ENCODE measurements around the gene SYNGAP1. TPM values are rescaled to one million over a fixed set of nuclear protein-coding genes. Genes with fewer than 3 reads are reported as not detected.
A peak's percentile ranks its signal among the peaks of the same experiment; 100 is the strongest.
"Not testable (repeated sequence)": the region's sequence is repeated elsewhere in the genome, so short reads cannot be mapped to it uniquely, and the experiment has no call there.

Gene SYNGAP1
- total and polyA plus RNA-seq, 7 experiments from 2014 or later = 0.48 to 94.1 (median 54.2) TPM

DNA sequence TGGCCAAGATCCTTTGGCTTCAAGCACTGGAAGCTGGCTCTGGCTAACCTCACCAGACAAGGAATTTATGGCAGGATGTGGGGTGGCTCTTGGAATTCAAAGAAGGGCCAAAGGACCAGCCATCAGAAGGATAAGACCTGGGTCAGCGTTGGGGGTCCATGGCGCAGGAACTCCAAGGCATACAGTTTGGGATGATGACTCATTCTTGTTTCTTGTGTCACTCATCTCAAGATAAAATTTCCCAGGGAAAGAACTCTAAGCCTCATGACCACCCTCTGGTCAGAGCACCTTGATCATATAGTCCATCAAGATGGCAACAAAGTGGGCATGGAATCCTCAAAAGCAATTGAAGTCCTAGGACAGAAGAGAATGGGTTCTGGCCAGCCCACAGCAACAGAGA, 39.4 kb downstream of the SYNGAP1 start:
- peaks cover 9 to 34% (median 17%) of the 10 kb centered on the region in 7 donors for H3K4me1 Mint-ChIP-seq
- peaks cover 0 to 11% (median 0%) of the 10 kb centered on the region in 5 donors for H3K27me3 Mint-ChIP-seq
- H3K27ac Mint-ChIP-seq = no peak overlapping the region
- peaks cover 0 to 1% (median 0%) of the 10 kb centered on the region in 11 donors for H3K9me3 Mint-ChIP-seq
- no peak overlapping the region for H3K4me3 ChIP-seq (ENCODE audit: low read length)
- DNase-seq = no peak
- H3K36me3 Mint-ChIP-seq = peaks cover 0 to 23% (median 7%) of the 10 kb centered on the region in 5 donors
- no peak overlapping the region for H3K4me3 Mint-ChIP-seq
- H3K27ac ChIP-seq (ENCODE audit: low read depth, low read length) = no peak overlapping the region
- no peaks in the 10 kb centered on the region for H3K27me3 ChIP-seq (ENCODE audit: control insufficient read depth in 2 of 2, insufficient read depth in 2 of 2, low read length in 2 of 2)
- POLR2A ChIA-PET = no interaction called here
- intact Hi-C loops (cut with micrococcal nuclease) = no loop called here
- H3K4me1 ChIP-seq (ENCODE audit: control insufficient read depth in 2 of 2, insufficient read depth in 2 of 2, low read length in 2 of 2) = peaks cover 10 to 12% of the 10 kb centered on the region in 2 donors
- peaks cover 0 to 19% (median 0%) of the 10 kb centered on the region in 3 experiments for H3K36me3 ChIP-seq (ENCODE audit: control insufficient read depth in 2 of 3, insufficient read depth in 3 of 3, low read length in 3 of 3)
- H3K9me3 ChIP-seq (ENCODE audit: control insufficient read depth in 2 of 3, low read length in 3 of 3) = no peaks in the 10 kb centered on the region
- CTCF ChIA-PET = no interaction called here
- no peak for ATAC-seq

- no peak for DNase-seq
- no peak for ATAC-seq
- peaks cover 0 to 15% (median 0%) of the 10 kb centered on the region in 5 donors for H3K27me3 Mint-ChIP-seq
- Histone ChIP-seq H3K36me3 (ENCODE audit: control insufficient read depth in 2 of 3, insufficient read depth in 3 of 3, low read length in 3 of 3) (no peaks in the 10 kb centered on the region), H3K4me3 (ENCODE audit: low read length) (no peak overlapping the region), H3K27me3 (ENCODE audit: control insufficient read depth in 2 of 2, insufficient read depth in 2 of 2, low read length in 2 of 2) (no peaks in the 10 kb centered on the region), H3K9me3 (ENCODE audit: control insufficient read depth in 2 of 3, low read length in 3 of 3) (no peaks in the 10 kb centered on the region), H3K4me1 (ENCODE audit: control insufficient read depth in 2 of 2, insufficient read depth in 2 of 2, low read length in 2 of 2) (no peaks in the 10 kb centered on the region), H3K27ac (ENCODE audit: low read depth, low read length) (no peak overlapping the region)
- H3K36me3 Mint-ChIP-seq = no peaks in the 10 kb centered on the region
- ChIA-PET CTCF (no interaction called here), POLR2A (no interaction called here)
- intact Hi-C loops (cut with micrococcal nuclease) = no loop called here
- peaks cover 0 to 3% (median 0%) of the 10 kb centered on the region in 11 donors for H3K9me3 Mint-ChIP-seq
- peaks cover 0 to 4% (median 0%) of the 10 kb centered on the region in 7 donors for H3K4me1 Mint-ChIP-seq
- H3K4me3 Mint-ChIP-seq = no peak overlapping the region
- H3K27ac Mint-ChIP-seq = no peak overlapping the region
Measured at GRCh38 chr6:33466075-33466735, 46.3 kb downstream of the SYNGAP1 start.

GRCh38 chr6:33467091-33467490, 47.2 kb downstream of the SYNGAP1 start:
- Mint-ChIP-seq H3K36me3 (no peaks in the 10 kb centered on the region), H3K4me1 (peaks cover 0 to 4% (median 0%) of the 10 kb centered on the region in 7 donors), H3K9me3 (peaks cover 0 to 3% (median 0%) of the 10 kb centered on the region in 11 donors), H3K27me3 (peaks cover 0 to 12% (median 0%) of the 10 kb centered on the region in 5 donors), H3K4me3 (no peak overlapping the region), H3K27ac (no peak overlapping the region)
- no peak overlapping the region for H3K4me3 ChIP-seq (ENCODE audit: low read length)
- ChIA-PET POLR2A (interaction anchor here (1.2 kb wide), 1 partner anchor 13 kb away, joined by 3 read pairs; the partner anchor contains the start of gene ZBTB9), CTCF (no interaction called here)
- no peaks in the 10 kb centered on the region for H3K9me3 ChIP-seq (ENCODE audit: control insufficient read depth in 2 of 3, low read length in 3 of 3)
- DNase-seq (no peak), ATAC-seq (no peak)
- H3K27ac ChIP-seq (ENCODE audit: low read depth, low read length) = no peak overlapping the region
- intact Hi-C loops (cut with micrococcal nuclease) = no loop called here
- no peaks in the 10 kb centered on the region for H3K36me3 ChIP-seq (ENCODE audit: control insufficient read depth in 2 of 3, insufficient read depth in 3 of 3, low read length in 3 of 3)
- no peaks in the 10 kb centered on the region for H3K4me1 ChIP-seq (ENCODE audit: control insufficient read depth in 2 of 2, insufficient read depth in 2 of 2, low read length in 2 of 2)
- H3K27me3 ChIP-seq (ENCODE audit: control insufficient read depth in 2 of 2, insufficient read depth in 2 of 2, low read length in 2 of 2) = no peaks in the 10 kb centered on the region

GRCh38 chr6:33469661-33470060, 49.8 kb downstream of the SYNGAP1 start:
- DNase-seq (no peak), ATAC-seq (no peak)
- Mint-ChIP-seq H3K4me1 (peaks cover 0 to 4% (median 0%) of the 10 kb centered on the region in 7 donors), H3K27me3 (peaks cover 0 to 3% (median 0%) of the 10 kb centered on the region in 5 donors), H3K9me3 (peaks cover 0 to 3% (median 0%) of the 10 kb centered on the region in 11 donors), H3K4me3 (no peak overlapping the region), H3K36me3 (no peaks in the 10 kb centered on the region), H3K27ac (no peak overlapping the region)
- POLR2A ChIA-PET = interaction anchor here (1.5 kb wide), 1 partner anchor 15 kb away, joined by 3 read pairs; the partner anchor contains the start of gene ZBTB9
- H3K27me3 ChIP-seq (ENCODE audit: control insufficient read depth in 2 of 2, insufficient read depth in 2 of 2, low read length in 2 of 2) = no peaks in the 10 kb centered on the region
- intact Hi-C loops (cut with micrococcal nuclease) = no loop called here
- H3K27ac ChIP-seq (ENCODE audit: low read depth, low read length) = no peak overlapping the region
- H3K36me3 ChIP-seq (ENCODE audit: control insufficient read depth in 2 of 3, insufficient read depth in 3 of 3, low read length in 3 of 3) = no peaks in the 10 kb centered on the region
- no peaks in the 10 kb centered on the region for H3K9me3 ChIP-seq (ENCODE audit: control insufficient read depth in 2 of 3, low read length in 3 of 3)
- no peaks in the 10 kb centered on the region for H3K4me1 ChIP-seq (ENCODE audit: control insufficient read depth in 2 of 2, insufficient read depth in 2 of 2, low read length in 2 of 2)
- CTCF ChIA-PET = no interaction called here
- H3K4me3 ChIP-seq (ENCODE audit: low read length) = no peak overlapping the region

DNA sequence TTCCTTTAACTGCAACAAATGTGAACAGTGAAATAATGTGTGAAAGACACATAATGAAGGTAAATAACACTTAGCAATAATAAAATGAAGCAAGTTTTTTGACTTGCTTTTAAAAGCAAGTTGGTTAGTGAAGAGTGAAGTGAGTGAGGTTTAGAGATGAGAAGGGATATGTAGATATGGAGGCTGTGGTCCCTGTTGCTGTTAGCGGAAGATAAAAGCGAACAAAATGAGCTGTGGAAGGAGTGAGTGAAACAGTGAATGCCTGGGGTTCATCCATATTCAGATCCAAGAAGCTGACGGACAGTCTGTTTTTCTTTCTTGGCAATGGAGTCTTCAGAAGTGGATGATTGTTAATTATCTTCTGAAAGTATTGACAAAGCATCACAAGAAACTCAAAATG, 58.0 kb downstream of the SYNGAP1 start:
- H3K4me1 ChIP-seq (ENCODE audit: control insufficient read depth in 2 of 2, insufficient read depth in 2 of 2, low read length in 2 of 2) = no peaks in the 10 kb centered on the region
- no peak overlapping the region for H3K27ac ChIP-seq (ENCODE audit: low read depth, low read length)
- no peaks in the 10 kb centered on the region for H3K9me3 ChIP-seq (ENCODE audit: control insufficient read depth in 2 of 3, low read length in 3 of 3)
- CTCF ChIA-PET = interaction anchor here (0.6 kb wide), 1 partner anchor 21 kb away, joined by 3 read pairs; no protein-coding TSS in a partner anchor
- ATAC-seq (no peak), DNase-seq (no peak)
- H3K4me3 ChIP-seq (ENCODE audit: low read length) = no peak overlapping the region
- Mint-ChIP-seq H3K4me1 (no peaks in the 10 kb centered on the region), H3K27ac (no peak overlapping the region), H3K9me3 (no peaks in the 10 kb centered on the region), H3K4me3 (no peak overlapping the region), H3K36me3 (no peaks in the 10 kb centered on the region), H3K27me3 (peaks cover 0 to 17% (median 0%) of the 10 kb centered on the region in 5 donors)
- intact Hi-C loops (cut with micrococcal nuclease) = no loop called here
- H3K27me3 ChIP-seq (ENCODE audit: control insufficient read depth in 2 of 2, insufficient read depth in 2 of 2, low read length in 2 of 2) = no peaks in the 10 kb centered on the region
- POLR2A ChIA-PET = no interaction called here
- no peaks in the 10 kb centered on the region for H3K36me3 ChIP-seq (ENCODE audit: control insufficient read depth in 2 of 3, insufficient read depth in 3 of 3, low read length in 3 of 3)

DNA sequence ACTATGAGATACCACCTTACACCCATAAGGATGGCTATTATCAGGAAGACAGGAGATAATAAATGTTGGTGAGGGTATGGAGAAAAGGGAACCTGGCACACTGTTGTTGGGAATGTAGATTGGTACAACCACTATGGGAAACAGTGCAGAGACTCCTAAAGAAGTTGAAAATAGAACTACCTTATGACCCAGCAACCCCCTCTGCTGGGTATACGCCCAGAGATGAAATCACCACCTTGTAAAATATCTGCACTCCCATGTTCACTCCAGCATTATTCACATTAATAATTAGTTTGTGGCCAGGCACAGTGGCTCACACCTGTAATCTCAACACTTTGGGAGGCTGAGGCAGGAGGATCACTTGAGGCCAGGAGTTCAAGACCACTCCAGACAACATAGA, 61.3 kb downstream of the SYNGAP1 start:
- CTCF ChIA-PET = no interaction called here
- Mint-ChIP-seq H3K4me3 (no peak overlapping the region), H3K9me3 (peaks cover 0 to 2% (median 0%) of the 10 kb centered on the region in 11 donors), H3K27ac (no peak overlapping the region), H3K27me3 (peaks cover 0 to 17% (median 0%) of the 10 kb centered on the region in 5 donors), H3K36me3 (no peaks in the 10 kb centered on the region), H3K4me1 (no peaks in the 10 kb centered on the region)
- no peak overlapping the region for H3K4me3 ChIP-seq (ENCODE audit: low read length)
- intact Hi-C loops (cut with micrococcal nuclease) = loop anchor here in 1 of 2 donors (1.0 to 2.0 kb wide), 2 partner anchors 52 to 90 kb away; partner anchors contain the start of gene KIFC1
- H3K36me3 ChIP-seq (ENCODE audit: control insufficient read depth in 2 of 3, insufficient read depth in 3 of 3, low read length in 3 of 3) = no peaks in the 10 kb centered on the region
- POLR2A ChIA-PET = no interaction called here
- H3K4me1 ChIP-seq (ENCODE audit: control insufficient read depth in 2 of 2, insufficient read depth in 2 of 2, low read length in 2 of 2) = no peaks in the 10 kb centered on the region
- H3K9me3 ChIP-seq (ENCODE audit: control insufficient read depth in 2 of 3, low read length in 3 of 3) = no peaks in the 10 kb centered on the region
- DNase-seq (peak in 5 of 9 donors; percentile 2 to 19 (median 9)), ATAC-seq (no peak)
- no peak overlapping the region for H3K27ac ChIP-seq (ENCODE audit: low read depth, low read length)
- no peaks in the 10 kb centered on the region for H3K27me3 ChIP-seq (ENCODE audit: control insufficient read depth in 2 of 2, insufficient read depth in 2 of 2, low read length in 2 of 2)

GRCh38 chr6:33482620-33483019, 62.8 kb downstream of the SYNGAP1 start:
- H3K27me3 Mint-ChIP-seq = peaks cover 0 to 19% (median 0%) of the 10 kb centered on the region in 5 donors
- H3K4me3 Mint-ChIP-seq; H3K27ac ChIP-seq (ENCODE audit: low read depth, low read length); H3K4me3 ChIP-seq (ENCODE audit: low read length); CTCF ChIA-PET; H3K9me3 Mint-ChIP-seq; H3K4me1 Mint-ChIP-seq; H3K9me3 ChIP-seq (ENCODE audit: control insufficient read depth in 2 of 3, low read length in 3 of 3); H3K4me1 ChIP-seq (ENCODE audit: control insufficient read depth in 2 of 2, insufficient read depth in 2 of 2, low read length in 2 of 2); H3K36me3 Mint-ChIP-seq; ATAC-seq; H3K27me3 ChIP-seq (ENCODE audit: control insufficient read depth in 2 of 2, insufficient read depth in 2 of 2, low read length in 2 of 2); intact Hi-C loops (cut with micrococcal nuclease); DNase-seq; H3K27ac Mint-ChIP-seq; POLR2A ChIA-PET; H3K36me3 ChIP-seq (ENCODE audit: control insufficient read depth in 2 of 3, insufficient read depth in 3 of 3, low read length in 3 of 3): not testable (repeated sequence)

Measured in naive thymus-derived CD4-positive, alpha-beta T cell (primary cell).